BLaER1 (cell line): ENCODE measurements around the gene ACTR3.
A peak's percentile ranks its signal among the peaks of the same experiment; 100 is the strongest.

Experiments used
- H3K27ac ChIP-seq: shearing (Covaris generic); formaldehyde crosslinking; 2 replicates; pipeline ENCODE4 v1.8.1; 2022
- H3K27me3 ChIP-seq: shearing (Covaris generic); formaldehyde crosslinking; 2 replicates; pipeline ENCODE4 v1.8.1; 2022
- H3K36me3 ChIP-seq: shearing (Covaris generic); formaldehyde crosslinking; 2 replicates; pipeline ENCODE4 v1.8.1; 2022
- H3K4me1 ChIP-seq: shearing (Covaris generic); formaldehyde crosslinking; 2 replicates; pipeline ENCODE4 v1.8.1; 2022
- H3K4me2 ChIP-seq: shearing (Covaris generic); formaldehyde crosslinking; 2 replicates; pipeline ENCODE4 v1.8.1; 2022
- H3K4me3 ChIP-seq: shearing (Covaris generic); formaldehyde crosslinking; 2 replicates; pipeline ENCODE4 v1.8.1; 2022
- H3K9ac ChIP-seq: shearing (Covaris generic); formaldehyde crosslinking; 2 replicates; pipeline ENCODE4 v1.8.1; 2022
- H3K9me3 ChIP-seq: shearing (Covaris generic); formaldehyde crosslinking; 2 replicates; pipeline ENCODE4 v1.8.1; 2022
- H4K20me1 ChIP-seq: shearing (Covaris generic); formaldehyde crosslinking; 2 replicates; pipeline ENCODE4 v1.8.1; 2022
- Cebpa-rat ChIP-seq: shearing (Covaris generic); IDR thresholded peaks from 2 replicates; pipeline ENCODE4 v1.8.1; 2022

ACTR3 gene

DNA sequence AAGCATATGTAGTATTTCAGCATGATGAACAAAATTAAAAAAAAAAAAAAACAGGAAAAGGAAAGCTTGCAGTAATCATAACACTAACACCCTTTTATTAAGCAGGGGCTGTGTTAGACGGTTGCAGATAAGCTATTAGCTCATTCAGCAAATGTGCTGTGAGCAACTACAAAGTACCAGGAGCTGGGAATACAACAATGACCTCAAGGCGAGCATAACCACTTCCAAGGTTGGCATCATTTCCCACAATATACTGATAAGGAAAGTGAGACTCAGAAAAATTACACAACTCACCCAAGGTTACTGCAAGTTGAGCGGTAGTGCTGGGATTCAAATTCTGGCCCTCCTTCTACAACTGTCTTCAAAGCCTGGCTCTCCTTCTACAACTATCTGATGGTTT, 38.2 kb upstream of the ACTR3 start:
- H3K9ac ChIP-seq = no peak overlapping the region

DNA sequence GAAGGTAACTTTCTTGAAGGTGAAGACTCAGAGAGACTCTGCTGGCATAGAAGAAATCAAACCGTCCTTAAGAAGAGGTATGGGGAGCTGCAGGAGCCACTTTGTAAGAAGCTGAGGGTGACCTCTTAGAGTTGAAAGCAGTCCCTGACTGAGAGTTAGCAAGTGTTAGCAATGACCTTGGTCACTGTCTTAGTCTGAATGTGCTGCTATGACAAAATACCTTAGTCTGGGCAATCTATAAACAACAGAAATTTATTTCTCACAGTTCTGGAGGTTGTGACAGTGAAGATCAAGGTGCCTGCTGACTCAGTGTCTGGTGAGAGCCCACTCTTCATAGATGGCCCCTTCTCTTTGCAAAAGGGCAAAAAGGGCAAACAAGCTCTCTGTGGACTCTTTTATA, 35.7 kb upstream of the ACTR3 start:
- Histone ChIP-seq H3K4me3 (no peak overlapping the region), H3K4me1 (peaks cover 20% of the 10 kb centered on the region), H3K9me3 (no peaks in the 10 kb centered on the region), H3K4me2 (no peak overlapping the region), H3K9ac (no peak overlapping the region), H3K27me3 (no peaks in the 10 kb centered on the region), H3K27ac (no peak overlapping the region), H4K20me1 (no peaks in the 10 kb centered on the region), H3K36me3 (no peaks in the 10 kb centered on the region)
- TF ChIP-seq Cebpa-rat = no peak

More for the DNA sequence above, 38.2 kb upstream of the ACTR3 start:
- H4K20me1 ChIP-seq = no peaks in the 10 kb centered on the region
- no peaks in the 10 kb centered on the region for H3K4me1 ChIP-seq
- no peak overlapping the region for H3K27ac ChIP-seq
- H3K27me3 ChIP-seq = no peaks in the 10 kb centered on the region
- TF ChIP-seq Cebpa-rat = no peak
- 0 out of 2 replicates have a peak, but pooled peaks cover under 1% of the 10 kb centered on the region for H3K9me3 ChIP-seq
- no peak overlapping the region for H3K4me2 ChIP-seq
- H3K36me3 ChIP-seq = no peaks in the 10 kb centered on the region
- no peak overlapping the region for H3K4me3 ChIP-seq

DNA sequence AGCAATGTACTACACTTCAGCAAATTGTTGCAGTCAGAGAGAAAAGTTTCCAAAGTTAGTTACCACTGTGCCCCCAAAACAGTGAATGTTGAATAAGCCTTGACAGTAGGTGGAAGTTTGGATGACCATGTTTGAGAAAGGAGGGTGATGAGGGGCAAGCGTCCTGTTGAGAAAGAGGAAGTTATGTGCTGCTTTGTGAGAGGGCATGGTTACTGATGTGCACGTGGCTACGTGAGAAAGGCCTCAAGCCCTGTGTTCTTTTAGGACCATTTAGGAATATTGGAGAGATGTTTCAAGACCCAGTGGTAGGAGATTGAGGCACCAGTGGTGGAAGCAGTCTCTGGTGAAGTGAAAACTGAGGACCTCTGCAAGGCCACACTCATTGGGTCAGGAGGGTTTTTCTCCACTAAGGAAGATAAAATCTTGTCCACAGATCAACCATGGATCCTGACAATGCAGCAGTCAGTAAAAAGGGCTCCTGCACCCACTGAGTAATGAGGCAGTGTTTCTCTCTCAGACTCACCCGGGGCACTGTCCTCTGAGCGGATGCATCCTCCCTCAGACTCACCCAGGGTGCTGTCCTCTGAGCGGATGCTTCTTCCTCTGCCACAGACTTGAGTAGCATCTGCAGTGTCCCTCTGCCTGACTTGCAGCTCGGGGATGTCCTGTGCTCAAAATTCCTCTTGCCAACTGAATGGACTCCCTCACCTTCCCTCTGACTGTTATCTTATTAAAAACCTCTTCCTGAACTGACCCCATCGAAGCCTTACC, 34.7 kb upstream of the ACTR3 start:
- Histone ChIP-seq H3K9ac (no peak overlapping the region), H4K20me1 (no peaks in the 10 kb centered on the region), H3K4me3 (no peak overlapping the region), H3K4me2 (no peak overlapping the region), H3K27me3 (no peaks in the 10 kb centered on the region), H3K9me3 (no peaks in the 10 kb centered on the region), H3K36me3 (no peaks in the 10 kb centered on the region), H3K27ac (no peak overlapping the region), H3K4me1 (peaks cover 28% of the 10 kb centered on the region)
- TF ChIP-seq Cebpa-rat = no peak

DNA sequence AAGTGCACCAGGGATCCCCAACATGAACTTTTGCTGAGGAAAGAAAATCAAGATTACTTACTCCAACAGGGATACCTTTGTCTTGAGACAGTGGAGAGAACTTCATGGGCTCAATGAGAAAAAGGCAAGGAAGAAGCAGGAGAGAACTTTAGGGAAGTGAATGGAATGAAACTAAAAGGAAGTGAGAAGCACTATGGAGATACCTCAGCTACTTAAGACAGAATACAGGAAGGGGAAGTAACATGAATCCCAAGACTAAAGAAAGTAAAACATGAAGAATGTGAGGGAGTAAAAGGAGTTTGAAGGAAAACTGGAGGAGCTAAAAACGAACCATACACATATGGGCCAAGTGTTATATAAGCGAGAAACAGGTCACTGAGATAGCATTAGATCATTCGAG, 32.4 kb upstream of the ACTR3 start:
- H4K20me1 ChIP-seq = no peaks in the 10 kb centered on the region
- no peak overlapping the region for H3K9ac ChIP-seq
- no peaks in the 10 kb centered on the region for H3K27me3 ChIP-seq
- H3K9me3 ChIP-seq = no peaks in the 10 kb centered on the region
- no peak overlapping the region for H3K27ac ChIP-seq
- H3K36me3 ChIP-seq = no peaks in the 10 kb centered on the region
- peak overlapping the region; percentile 8; the same call in 1 of the 2 replicates for H3K4me2 ChIP-seq
- TF ChIP-seq Cebpa-rat = no peak
- H3K4me1 ChIP-seq = peaks cover 44% of the 10 kb centered on the region
- no peak overlapping the region for H3K4me3 ChIP-seq

DNA sequence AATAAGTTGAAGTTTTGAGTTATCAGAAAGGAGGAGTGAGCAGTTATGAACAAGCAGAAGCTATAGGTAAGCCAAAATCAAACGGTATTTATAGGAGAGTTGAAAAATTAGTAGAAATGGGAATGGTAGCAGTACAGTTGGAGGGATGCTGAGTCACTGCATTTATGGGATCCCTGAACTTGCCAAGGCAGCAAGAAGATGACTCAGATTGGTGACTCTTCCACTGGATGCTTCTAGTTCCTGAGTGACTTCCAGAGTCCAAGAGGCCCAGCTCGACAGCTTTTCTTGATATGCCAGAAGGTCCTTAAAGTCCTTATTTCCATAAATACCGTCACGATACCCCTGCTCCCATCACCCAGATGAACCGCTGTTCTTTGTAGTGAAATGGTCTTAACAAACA, 31.1 kb upstream of the ACTR3 start:
- peaks cover 57% of the 10 kb centered on the region for H3K4me1 ChIP-seq
- H3K9me3 ChIP-seq = no peaks in the 10 kb centered on the region
- peak overlapping the region; percentile 32; the same call in 1 of the 2 replicates for H3K27ac ChIP-seq
- H3K27me3 ChIP-seq = no peaks in the 10 kb centered on the region
- peak overlapping the region; percentile 68 for H3K4me2 ChIP-seq
- H3K9ac ChIP-seq = no peak overlapping the region
- H3K4me3 ChIP-seq = no peak overlapping the region
- H4K20me1 ChIP-seq = no peaks in the 10 kb centered on the region
- TF ChIP-seq Cebpa-rat = no peak
- H3K36me3 ChIP-seq = no peaks in the 10 kb centered on the region

DNA sequence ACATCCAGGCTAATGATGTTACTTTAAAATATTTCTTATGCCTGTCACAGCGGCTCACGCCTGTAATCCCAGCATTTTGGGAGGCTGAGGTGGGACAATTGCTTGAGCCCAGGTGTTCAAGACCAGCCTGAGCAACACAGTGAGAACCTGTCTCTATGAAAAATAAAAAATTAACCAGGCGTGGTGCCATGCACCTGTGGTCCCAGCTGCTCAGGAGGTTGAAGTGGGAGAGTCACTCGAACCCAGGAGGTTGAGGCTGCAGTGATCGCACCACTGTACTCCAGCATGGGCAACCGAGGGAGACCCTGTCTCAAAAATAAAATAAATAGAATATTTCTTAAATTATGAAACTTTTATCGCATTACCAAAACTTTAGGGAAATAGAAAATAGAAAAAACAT, 28.1 kb upstream of the ACTR3 start:
- H3K27ac ChIP-seq = no peak overlapping the region
- no peaks in the 10 kb centered on the region for H3K9me3 ChIP-seq
- peak overlapping the region; percentile 44; the same call in 1 of the 2 replicates for H3K4me2 ChIP-seq

DNA sequence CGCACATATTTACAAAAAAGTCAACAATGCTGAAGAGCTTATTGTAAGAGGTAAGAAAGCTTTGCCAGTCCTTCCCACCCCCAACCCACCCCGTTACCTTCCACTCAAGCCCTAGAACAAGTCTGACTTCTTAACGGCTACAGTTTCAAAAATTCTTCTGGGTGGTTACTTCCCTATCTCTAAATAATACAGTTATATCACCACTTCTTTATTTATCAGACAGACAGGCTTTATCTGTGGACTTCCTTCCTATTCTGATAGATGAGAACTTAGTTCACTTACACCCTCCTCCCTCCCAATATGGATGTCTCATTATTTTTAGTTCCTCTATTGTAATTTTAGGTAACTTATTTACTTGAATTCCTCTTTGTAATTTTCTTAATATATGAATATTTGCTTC, 26.7 kb upstream of the ACTR3 start:
- H3K27me3 ChIP-seq = no peaks in the 10 kb centered on the region
- H3K4me1 ChIP-seq = peaks cover 50% of the 10 kb centered on the region
- no peaks in the 10 kb centered on the region for H3K36me3 ChIP-seq
- no peak overlapping the region for H3K4me3 ChIP-seq
- H4K20me1 ChIP-seq = no peaks in the 10 kb centered on the region
- TF ChIP-seq Cebpa-rat = no peak
- H3K9me3 ChIP-seq = no peaks in the 10 kb centered on the region
- H3K4me2 ChIP-seq = peak overlapping the region; percentile 44
- no peak overlapping the region for H3K9ac ChIP-seq
- H3K27ac ChIP-seq = peak overlapping the region; percentile 6; the same call in 1 of the 2 replicates

More for the DNA sequence above, 28.1 kb upstream of the ACTR3 start:
- Histone ChIP-seq H4K20me1 (no peaks in the 10 kb centered on the region), H3K36me3 (no peaks in the 10 kb centered on the region), H3K27me3 (no peaks in the 10 kb centered on the region), H3K9ac (no peak overlapping the region), H3K4me1 (peaks cover 59% of the 10 kb centered on the region), H3K4me3 (no peak overlapping the region)
- TF ChIP-seq Cebpa-rat = no peak

DNA sequence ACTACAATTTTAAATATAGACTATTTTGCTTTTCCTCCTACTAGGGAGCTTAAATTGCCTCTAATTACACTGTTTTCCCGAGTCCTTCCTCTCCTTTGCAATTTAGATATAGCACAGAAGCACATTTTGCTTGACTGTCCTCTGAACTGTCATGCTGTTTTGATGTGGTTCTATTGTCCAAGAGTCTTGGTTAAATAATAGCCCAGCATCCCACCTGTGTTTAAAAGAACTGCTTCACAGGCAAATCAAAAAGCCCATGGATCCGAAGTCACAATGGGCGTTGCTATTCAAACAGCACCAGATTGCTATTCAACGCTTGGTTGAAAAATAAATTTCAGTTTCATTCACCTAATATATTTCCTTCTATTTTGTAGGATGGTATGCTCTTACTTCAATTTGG, 22.3 kb upstream of the ACTR3 start:
- no peaks in the 10 kb centered on the region for H3K36me3 ChIP-seq
- no peak for TF ChIP-seq Cebpa-rat
- H3K4me1 ChIP-seq = peaks cover 13% of the 10 kb centered on the region
- H3K9me3 ChIP-seq = no peaks in the 10 kb centered on the region
- no peak overlapping the region for H3K27ac ChIP-seq
- H3K4me3 ChIP-seq = no peak overlapping the region
- H3K27me3 ChIP-seq = no peaks in the 10 kb centered on the region
- H4K20me1 ChIP-seq = no peaks in the 10 kb centered on the region
- H3K9ac ChIP-seq = no peak overlapping the region
- H3K4me2 ChIP-seq = no peak overlapping the region

DNA sequence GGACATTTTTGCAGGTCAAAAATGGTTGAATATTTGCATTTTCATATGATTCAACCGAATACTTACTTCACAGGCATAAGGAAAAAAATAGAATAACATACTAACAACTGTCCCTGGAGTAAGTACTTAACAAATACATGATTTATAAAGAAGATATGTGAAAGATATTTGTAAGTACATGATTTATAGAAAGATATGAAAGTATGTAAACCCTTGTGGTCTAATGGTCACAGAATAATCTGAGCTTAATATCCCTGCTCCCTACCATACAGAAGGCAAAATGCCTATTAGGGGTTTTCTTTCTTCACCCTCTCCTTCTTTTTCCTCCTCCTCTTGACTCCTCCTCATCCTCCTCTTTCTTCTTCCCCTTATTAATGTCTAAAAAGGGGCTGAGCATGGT, 20.6 kb upstream of the ACTR3 start:
- Histone ChIP-seq H3K9me3 (no peaks in the 10 kb centered on the region), H3K36me3 (no peaks in the 10 kb centered on the region), H3K4me3 (no peak overlapping the region), H3K4me2 (no peak overlapping the region), H3K9ac (no peak overlapping the region), H3K27ac (no peak overlapping the region), H4K20me1 (no peaks in the 10 kb centered on the region), H3K4me1 (peaks cover 7% of the 10 kb centered on the region), H3K27me3 (no peaks in the 10 kb centered on the region)
- no peak for TF ChIP-seq Cebpa-rat

DNA sequence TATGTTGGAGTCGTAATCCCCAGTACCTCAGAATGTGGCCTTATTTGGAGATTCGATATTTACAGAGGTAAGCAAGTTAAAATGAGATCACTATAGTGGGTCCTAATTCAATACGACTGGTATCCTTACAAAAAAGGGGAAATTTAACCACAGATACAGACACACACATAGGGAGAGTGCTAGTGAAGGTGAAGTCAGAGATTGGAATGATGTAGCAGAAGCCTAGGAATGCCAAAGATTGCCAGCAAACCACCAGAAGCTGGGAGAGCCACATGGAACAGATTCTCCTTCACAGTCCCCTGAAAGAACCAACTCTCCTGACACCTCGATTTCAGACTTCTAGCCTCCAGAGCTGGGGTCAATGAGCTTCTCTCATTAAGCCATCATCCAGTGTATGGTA, 17.7 kb upstream of the ACTR3 start:
- no peaks in the 10 kb centered on the region for H3K27me3 ChIP-seq
- peaks cover 9% of the 10 kb centered on the region for H3K4me1 ChIP-seq
- H3K9me3 ChIP-seq = no peaks in the 10 kb centered on the region

More for the DNA sequence above, 17.7 kb upstream of the ACTR3 start:
- Histone ChIP-seq H3K27ac (no peak overlapping the region), H3K9ac (no peak overlapping the region), H3K36me3 (no peaks in the 10 kb centered on the region), H3K4me2 (no peak overlapping the region), H3K4me3 (no peak overlapping the region), H4K20me1 (no peaks in the 10 kb centered on the region)
- no peak for TF ChIP-seq Cebpa-rat
